GM18526 (cell line): Measurements from ENCODE around the gene PRG2.

Experiments
- POLR2A ChIP-seq: IDR thresholded peaks from 3 replicates; pipeline ENCODE4 v1.6.1; 2011; ENCODE audit not compliant: insufficient read length; ENCODE audit errors: extremely low read depth

PRG2 gene

GRCh38 chr11:57353036-57353435 lies 37.4 kb downstream of the PRG2 start:
- TF ChIP-seq POLR2A = no peak

DNA sequence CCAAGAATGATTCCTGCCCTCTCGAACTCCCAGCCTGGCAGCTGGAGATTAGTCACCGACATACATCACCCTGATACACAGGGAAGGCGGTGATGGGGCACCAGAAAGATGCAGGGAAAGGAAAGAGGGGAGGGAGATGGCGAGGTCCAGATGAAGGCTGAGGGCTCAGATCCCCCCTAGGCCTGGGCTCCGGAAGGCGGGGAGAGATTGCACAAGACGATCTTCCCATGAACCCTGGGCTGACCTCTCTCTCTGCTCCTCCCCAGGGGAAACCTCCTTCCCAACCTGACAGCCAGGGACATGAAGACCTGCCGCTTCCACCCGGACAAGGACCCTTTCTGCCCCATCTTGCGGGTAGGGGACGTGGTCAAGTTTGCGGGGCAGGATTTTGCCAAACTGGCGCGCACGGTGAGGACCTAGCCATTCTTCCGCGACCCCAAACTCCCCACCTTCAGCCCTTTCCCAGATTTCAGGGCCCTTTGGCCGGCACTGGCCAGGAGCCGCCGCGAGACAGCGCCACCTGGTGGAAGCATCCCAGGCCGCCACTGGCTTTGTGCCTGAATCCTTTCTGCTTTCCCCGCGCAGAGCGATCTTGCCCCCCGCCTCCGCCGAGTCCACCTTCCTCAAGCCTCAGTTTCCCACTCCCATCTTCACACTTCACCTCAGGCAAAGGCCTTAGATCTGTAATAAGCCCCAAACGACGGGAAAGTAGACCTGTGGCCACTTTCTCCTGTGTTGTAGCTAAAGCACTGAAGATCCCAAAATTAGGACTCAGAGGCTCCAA lies 40.8 kb downstream of the PRG2 start:
- no peak for TF ChIP-seq POLR2A

DNA sequence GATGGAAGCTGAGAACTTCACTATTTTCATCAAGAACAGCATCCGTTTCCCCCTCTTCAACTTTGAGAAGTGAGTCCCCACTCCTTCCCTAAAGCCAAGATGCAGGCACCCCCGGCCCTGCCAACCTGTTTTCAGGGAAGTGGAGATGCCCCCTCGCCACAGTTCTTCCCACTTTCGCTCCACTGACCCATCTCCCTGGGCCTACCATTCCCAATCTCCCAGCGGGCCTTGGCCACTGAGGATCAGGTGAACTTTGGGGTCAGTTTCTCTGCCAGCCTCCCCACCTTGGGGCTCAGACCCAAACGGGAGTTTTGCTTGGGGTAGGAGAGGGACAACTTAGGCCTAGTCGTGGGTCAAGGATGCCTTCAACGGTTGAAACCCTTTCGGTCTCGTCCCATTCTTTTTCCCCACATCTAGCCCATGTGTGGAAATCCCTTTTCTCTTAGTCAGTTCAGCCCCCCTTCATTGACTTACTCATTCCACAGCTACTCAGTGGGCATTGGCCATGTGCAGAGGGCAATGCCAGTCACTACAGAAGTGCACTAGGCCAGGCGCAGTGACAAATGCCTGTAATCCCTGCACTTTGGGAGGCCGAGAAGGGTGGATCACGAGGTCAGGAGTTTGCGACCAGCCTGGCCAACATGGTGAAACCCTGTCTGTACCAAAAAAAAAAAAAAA lies 41.7 kb downstream of the PRG2 start:
- TF ChIP-seq POLR2A = no peak

DNA sequence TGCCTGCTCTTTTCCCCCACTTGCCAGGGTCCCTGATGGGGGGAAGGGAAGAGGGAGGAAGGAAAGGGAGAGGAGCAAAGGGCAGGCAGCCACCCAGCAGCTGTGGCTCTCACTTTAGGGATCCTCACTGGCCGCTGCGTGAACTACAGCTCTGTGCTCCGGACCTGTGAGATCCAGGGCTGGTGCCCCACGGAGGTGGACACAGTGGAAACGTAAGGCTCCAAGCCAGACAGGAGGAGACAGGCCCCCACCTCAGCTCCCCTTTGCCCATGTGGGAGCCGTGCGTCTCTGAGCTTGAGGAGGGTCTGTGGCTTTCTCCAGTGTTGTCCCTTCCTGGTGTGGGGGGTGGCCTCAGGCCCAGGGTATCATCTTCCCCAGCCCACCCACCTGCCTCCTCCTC lies 42.4 kb downstream of the PRG2 start:
- TF ChIP-seq POLR2A = no peak

DNA sequence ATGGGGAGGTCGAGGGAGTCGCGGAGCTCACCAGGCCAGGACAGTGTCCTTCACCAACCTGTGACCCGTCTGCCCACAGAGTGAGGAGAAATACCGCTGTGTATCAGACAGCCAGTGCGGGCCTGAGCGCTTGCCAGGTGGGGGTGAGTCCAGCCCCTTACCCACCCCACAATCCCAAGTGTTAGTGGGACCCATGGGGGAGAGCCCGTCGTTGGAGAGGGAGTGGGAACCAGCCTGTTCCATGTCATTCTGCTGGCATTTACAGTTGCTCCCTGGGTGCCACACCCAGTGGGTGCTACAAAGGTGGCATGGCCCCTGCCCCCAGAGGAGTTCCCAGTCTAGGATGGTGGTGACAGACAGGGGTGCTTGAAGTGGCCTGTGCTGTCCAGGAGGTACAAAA lies 43.1 kb downstream of the PRG2 start:
- no peak for TF ChIP-seq POLR2A

DNA sequence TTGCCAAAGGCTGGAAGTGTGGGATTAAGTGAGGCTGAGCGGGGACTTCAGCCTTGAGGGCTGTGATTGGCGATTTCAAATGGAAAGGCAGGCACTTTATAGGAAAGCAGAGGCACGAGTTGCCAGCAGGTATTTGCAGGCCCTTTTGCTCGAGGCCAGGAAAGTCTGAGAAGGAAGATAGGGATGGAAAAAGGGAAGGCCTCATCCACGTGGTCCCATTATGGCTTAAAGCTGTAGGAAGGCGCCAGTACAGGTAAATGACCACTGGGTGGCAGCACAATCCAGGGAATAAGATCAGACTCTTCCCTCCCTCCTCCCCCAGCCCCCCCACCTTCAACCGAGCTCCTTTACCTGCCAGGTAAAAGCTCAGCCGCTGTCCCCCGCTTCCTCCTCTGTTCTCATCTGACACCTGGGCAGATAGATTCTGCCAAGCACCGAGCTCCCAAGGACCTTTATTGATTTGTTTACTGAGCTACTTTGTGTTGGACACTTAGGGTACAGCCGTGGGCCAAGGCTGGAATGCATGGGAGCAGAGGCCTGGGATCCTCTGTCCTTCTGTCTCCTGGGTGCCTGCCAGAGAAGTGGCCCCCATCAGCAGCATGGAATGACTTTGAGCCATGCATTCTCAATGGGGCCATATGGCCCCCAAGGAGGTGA lies 44.8 kb downstream of the PRG2 start:
- TF ChIP-seq POLR2A = no peak

- no peak for TF ChIP-seq POLR2A
Measured at GRCh38 chr11:57344826-57345225, 45.6 kb downstream of the PRG2 start.

GRCh38 chr11:57343825-57344224 lies 46.6 kb downstream of the PRG2 start:
- TF ChIP-seq POLR2A = no peak

DNA sequence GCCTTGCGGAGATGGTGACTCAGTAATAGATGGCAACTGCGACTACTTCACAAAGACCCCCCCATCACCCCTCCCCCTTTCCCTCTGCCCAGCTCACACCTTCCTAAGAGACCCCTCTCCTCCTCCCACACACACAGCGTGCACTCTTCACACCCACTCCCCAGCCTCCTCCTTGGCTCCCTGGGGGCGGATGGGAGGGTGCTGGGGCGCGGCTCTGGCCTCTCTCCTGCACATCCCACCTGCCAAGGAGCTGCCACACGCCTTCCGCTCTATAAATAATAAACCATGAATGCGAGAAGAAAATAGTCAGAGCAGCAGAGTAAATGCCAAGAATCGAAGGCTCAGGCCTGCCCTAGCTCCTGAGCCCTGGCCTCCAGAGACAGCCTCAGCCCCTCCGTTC lies 47.7 kb downstream of the PRG2 start:
- no peak for TF ChIP-seq POLR2A

GRCh38 chr11:57341250-57341808 lies 49.1 kb downstream of the PRG2 start:
- no peak for TF ChIP-seq POLR2A

- TF ChIP-seq POLR2A = no peak
Measured at GRCh38 chr11:57340039-57340615, 50.3 kb downstream of the PRG2 start.

DNA sequence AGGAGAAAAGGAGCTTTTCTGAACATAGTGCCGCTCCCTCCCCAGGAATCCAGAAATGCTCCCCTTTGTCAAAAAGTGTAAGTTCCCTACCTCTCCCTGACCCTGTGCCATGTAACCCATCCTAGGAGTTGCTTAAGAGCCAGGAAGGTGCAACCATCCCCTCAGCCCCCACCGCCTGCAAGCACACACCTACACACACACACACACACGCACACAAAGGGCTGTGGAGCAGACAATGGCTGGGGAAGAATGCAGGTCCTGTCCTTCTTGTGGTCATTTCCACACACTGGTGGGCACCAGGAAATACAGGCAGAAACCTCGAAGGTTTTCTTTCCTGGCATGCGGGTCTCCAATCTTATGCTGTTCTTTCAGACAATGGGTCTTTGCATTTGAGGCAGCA lies 51.1 kb downstream of the PRG2 start:
- no peak for TF ChIP-seq POLR2A

DNA sequence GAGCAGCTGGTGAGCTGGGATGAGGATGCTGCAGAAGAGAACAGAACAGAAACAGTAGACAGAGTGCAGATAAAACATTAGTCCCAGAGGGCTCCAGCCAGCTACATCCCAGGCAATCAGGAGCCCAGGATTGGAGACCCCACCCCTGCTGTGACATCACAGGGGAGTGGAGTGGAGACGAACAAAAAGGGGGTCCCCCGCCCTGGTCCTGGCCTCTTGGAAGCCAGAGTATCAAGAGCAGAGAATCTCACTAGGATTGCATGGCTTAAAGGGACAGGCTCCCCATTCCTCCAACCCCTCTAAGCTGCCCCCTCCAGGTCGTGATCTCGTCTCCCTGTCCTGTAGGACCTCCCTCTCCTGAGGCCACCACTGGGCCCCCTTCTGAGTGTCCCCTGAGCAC lies 52.3 kb downstream of the PRG2 start, which contains the start of gene P2RX3:
TSS of gene P2RX3 (plus strand) at position 211 of the 400 bp plus-strand sequence. CDS start 199 bp downstream, outside the sequence.
- no peak for TF ChIP-seq POLR2A
